ENCODE data around the gene SEC24C. TPM values are rescaled to one million over a fixed set of nuclear protein-coding genes. Genes with fewer than 3 reads are reported as not detected.

Gene SEC24C
- total RNA-seq, 1 donor from 2014 or later: 119 TPM

GRCh38 chr10:73763343-73763742 lies 19.2 kb downstream of the SEC24C start:
- DNase-seq (ENCODE audit: low spot score): no peak
- Mint-ChIP-seq H3K4me3 (ENCODE audit: low read depth) (no peak overlapping the region), H3K36me3 (ENCODE audit: low read depth) (peaks cover 89% of the 10 kb centered on the region), H3K27ac (no peak overlapping the region), H3K27me3 (ENCODE audit: low read depth) (no peaks in the 10 kb centered on the region), H3K4me1 (ENCODE audit: low read depth) (peaks cover 23% of the 10 kb centered on the region), H3K9me3 (no peaks in the 10 kb centered on the region)
- intact Hi-C loops (cut with micrococcal nuclease): no loop called here

GRCh38 chr10:73765066-73765465 lies 20.9 kb downstream of the SEC24C start:
- no peaks in the 10 kb centered on the region for H3K9me3 Mint-ChIP-seq
- peaks cover 89% of the 10 kb centered on the region for H3K36me3 Mint-ChIP-seq (ENCODE audit: low read depth)
- no peak for DNase-seq (ENCODE audit: low spot score)
- H3K4me1 Mint-ChIP-seq (ENCODE audit: low read depth): peaks cover 25% of the 10 kb centered on the region
- intact Hi-C loops (cut with micrococcal nuclease): no loop called here
- H3K27ac Mint-ChIP-seq: no peak overlapping the region
- H3K4me3 Mint-ChIP-seq (ENCODE audit: low read depth): no peak overlapping the region
- no peaks in the 10 kb centered on the region for H3K27me3 Mint-ChIP-seq (ENCODE audit: low read depth)

- intact Hi-C loops (cut with micrococcal nuclease): no loop called here
- Mint-ChIP-seq H3K27me3 (ENCODE audit: low read depth) (no peaks in the 10 kb centered on the region), H3K27ac (peak overlapping the region; percentile 61), H3K4me3 (ENCODE audit: low read depth) (no peak overlapping the region), H3K9me3 (no peaks in the 10 kb centered on the region), H3K36me3 (ENCODE audit: low read depth) (peaks cover 90% of the 10 kb centered on the region), H3K4me1 (ENCODE audit: low read depth) (peaks cover 28% of the 10 kb centered on the region)
- peak; percentile 55 for DNase-seq (ENCODE audit: low spot score)
These were observed 24.7 kb downstream of the SEC24C start for GRCh38 chr10:73768881-73769280.

- Mint-ChIP-seq H3K9me3 (no peaks in the 10 kb centered on the region), H3K4me3 (ENCODE audit: low read depth) (no peak overlapping the region), H3K36me3 (ENCODE audit: low read depth) (peaks cover 91% of the 10 kb centered on the region), H3K27me3 (ENCODE audit: low read depth) (no peaks in the 10 kb centered on the region), H3K27ac (peak overlapping the region; percentile 61), H3K4me1 (ENCODE audit: low read depth) (peaks cover 31% of the 10 kb centered on the region)
- intact Hi-C loops (cut with micrococcal nuclease): no loop called here
- DNase-seq (ENCODE audit: low spot score): no peak
These were observed 25.2 kb downstream of the SEC24C start for GRCh38 chr10:73769396-73769795.

- peaks cover 46% of the 10 kb centered on the region for H3K4me1 Mint-ChIP-seq (ENCODE audit: low read depth)
- H3K27ac Mint-ChIP-seq: peak overlapping the region; percentile 90
- H3K27me3 Mint-ChIP-seq (ENCODE audit: low read depth): no peaks in the 10 kb centered on the region
- peak; percentile 17 for DNase-seq (ENCODE audit: low spot score)
- intact Hi-C loops (cut with micrococcal nuclease): loop anchor here (1.0 to 10.0 kb wide), 5 partner anchors 14 to 277 kb away; partner anchors contain the start of genes NDST2, PPP3CB, SEC24C and VCL
- H3K36me3 Mint-ChIP-seq (ENCODE audit: low read depth): peaks cover 85% of the 10 kb centered on the region
- peak overlapping the region; percentile 96 for H3K4me3 Mint-ChIP-seq (ENCODE audit: low read depth)
- H3K9me3 Mint-ChIP-seq: no peaks in the 10 kb centered on the region
These were observed 27.6 kb downstream of the SEC24C start for GRCh38 chr10:73771722-73772280.

GRCh38 chr10:73772281-73773151 lies 28.3 kb downstream of the SEC24C start:
- H3K4me1 Mint-ChIP-seq (ENCODE audit: low read depth): peaks cover 52% of the 10 kb centered on the region
- intact Hi-C loops (cut with micrococcal nuclease): loop anchor here (1.0 to 10.0 kb wide), 5 partner anchors 13 to 278 kb away; partner anchors contain the start of genes NDST2, PPP3CB, SEC24C and VCL
- H3K4me3 Mint-ChIP-seq (ENCODE audit: low read depth): peak overlapping the region; percentile 96
- peak; percentile 84 for DNase-seq (ENCODE audit: low spot score)
- H3K36me3 Mint-ChIP-seq (ENCODE audit: low read depth): peaks cover 89% of the 10 kb centered on the region
- H3K27ac Mint-ChIP-seq: peak overlapping the region; percentile 90
- no peaks in the 10 kb centered on the region for H3K27me3 Mint-ChIP-seq (ENCODE audit: low read depth)
- H3K9me3 Mint-ChIP-seq: no peaks in the 10 kb centered on the region

- peaks cover 52% of the 10 kb centered on the region for H3K4me1 Mint-ChIP-seq (ENCODE audit: low read depth)
- peak; percentile 16 for DNase-seq (ENCODE audit: low spot score)
These were observed 29.1 kb downstream of the SEC24C start for GRCh38 chr10:73773152-73773879.

GRCh38 chr10:73774637-73775036 lies 30.5 kb downstream of the SEC24C start:
- peaks cover 45% of the 10 kb centered on the region for H3K4me1 Mint-ChIP-seq (ENCODE audit: low read depth)
- H3K4me3 Mint-ChIP-seq (ENCODE audit: low read depth): peak overlapping the region; percentile 96
- H3K27me3 Mint-ChIP-seq (ENCODE audit: low read depth): no peaks in the 10 kb centered on the region
- intact Hi-C loops (cut with micrococcal nuclease): loop anchor here (5.0 to 10.0 kb wide), 3 partner anchors 38 to 280 kb away; partner anchors contain the start of genes NDST2, PPP3CB and VCL
- H3K27ac Mint-ChIP-seq: no peak overlapping the region
- DNase-seq (ENCODE audit: low spot score): no peak
- H3K36me3 Mint-ChIP-seq (ENCODE audit: low read depth): peaks cover 80% of the 10 kb centered on the region
- no peaks in the 10 kb centered on the region for H3K9me3 Mint-ChIP-seq

More at GRCh38 chr10:73773152-73773879, 29.1 kb downstream of the SEC24C start:
- H3K4me3 Mint-ChIP-seq (ENCODE audit: low read depth): peak overlapping the region; percentile 96
- peaks cover 85% of the 10 kb centered on the region for H3K36me3 Mint-ChIP-seq (ENCODE audit: low read depth)
- H3K27ac Mint-ChIP-seq: peak overlapping the region; percentile 90
- H3K27me3 Mint-ChIP-seq (ENCODE audit: low read depth): no peaks in the 10 kb centered on the region
- no peaks in the 10 kb centered on the region for H3K9me3 Mint-ChIP-seq
- intact Hi-C loops (cut with micrococcal nuclease): loop anchor here (5.0 to 10.0 kb wide), 3 partner anchors 39 to 279 kb away; partner anchors contain the start of genes NDST2, PPP3CB and VCL

GRCh38 chr10:73779018-73779417 lies 34.8 kb downstream of the SEC24C start:
- no peaks in the 10 kb centered on the region for H3K9me3 Mint-ChIP-seq
- H3K4me3 Mint-ChIP-seq (ENCODE audit: low read depth): no peak overlapping the region
- peaks cover 51% of the 10 kb centered on the region for H3K4me1 Mint-ChIP-seq (ENCODE audit: low read depth)
- intact Hi-C loops (cut with micrococcal nuclease): loop anchor here (10.0 kb wide), 1 partner anchor 284 kb away; the partner anchor contains the start of gene PPP3CB
- H3K27me3 Mint-ChIP-seq (ENCODE audit: low read depth): no peaks in the 10 kb centered on the region
- H3K27ac Mint-ChIP-seq: no peak overlapping the region
- H3K36me3 Mint-ChIP-seq (ENCODE audit: low read depth): peaks cover 63% of the 10 kb centered on the region
- DNase-seq (ENCODE audit: low spot score): no peak

- intact Hi-C loops (cut with micrococcal nuclease): loop anchor here (10.0 kb wide), 5 partner anchors 95 to 1335 kb away; partner anchors contain the start of genes CAMK2G, PPP3CB and SAMD8
- no peak for DNase-seq (ENCODE audit: low spot score)
- peaks cover 57% of the 10 kb centered on the region for H3K36me3 Mint-ChIP-seq (ENCODE audit: low read depth)
- H3K27ac Mint-ChIP-seq: peak overlapping the region; percentile 24
- peak overlapping the region; percentile 61 for H3K4me3 Mint-ChIP-seq (ENCODE audit: low read depth)
- H3K27me3 Mint-ChIP-seq (ENCODE audit: low read depth): no peaks in the 10 kb centered on the region
- peaks cover 46% of the 10 kb centered on the region for H3K4me1 Mint-ChIP-seq (ENCODE audit: low read depth)
- H3K9me3 Mint-ChIP-seq: no peaks in the 10 kb centered on the region
These were observed 35.5 kb downstream of the SEC24C start for GRCh38 chr10:73779539-73780197.

GRCh38 chr10:73780301-73780700 lies 36.1 kb downstream of the SEC24C start:
- Mint-ChIP-seq H3K36me3 (ENCODE audit: low read depth) (peaks cover 50% of the 10 kb centered on the region), H3K4me1 (ENCODE audit: low read depth) (peaks cover 46% of the 10 kb centered on the region), H3K9me3 (no peaks in the 10 kb centered on the region), H3K27ac (peak overlapping the region; percentile 40), H3K27me3 (ENCODE audit: low read depth) (no peaks in the 10 kb centered on the region), H3K4me3 (ENCODE audit: low read depth) (peak overlapping the region; percentile 99)
- DNase-seq (ENCODE audit: low spot score): no peak
- intact Hi-C loops (cut with micrococcal nuclease): loop anchor here (10.0 kb wide), 4 partner anchors 94 to 1334 kb away; partner anchors contain the start of genes CAMK2G and SAMD8

GRCh38 chr10:73780966-73781365 lies 36.8 kb downstream of the SEC24C start:
- no peaks in the 10 kb centered on the region for H3K27me3 Mint-ChIP-seq (ENCODE audit: low read depth)
- peak overlapping the region; percentile 99 for H3K4me3 Mint-ChIP-seq (ENCODE audit: low read depth)
- H3K36me3 Mint-ChIP-seq (ENCODE audit: low read depth): peaks cover 44% of the 10 kb centered on the region
- H3K27ac Mint-ChIP-seq: peak overlapping the region; percentile 49
- no peaks in the 10 kb centered on the region for H3K9me3 Mint-ChIP-seq
- peaks cover 40% of the 10 kb centered on the region for H3K4me1 Mint-ChIP-seq (ENCODE audit: low read depth)
- intact Hi-C loops (cut with micrococcal nuclease): loop anchor here (10.0 kb wide), 4 partner anchors 94 to 1334 kb away; partner anchors contain the start of genes CAMK2G and SAMD8
- DNase-seq (ENCODE audit: low spot score): no peak

Data from activated T-helper 2 cell treated with anti-CD3 and anti-CD28 coated beads, Interferon-gamma antibody, Interleukin-2, Interleukin-4, amounts not matched to agents 10 μg/mL and 5 μg/mL and 100 μg/mL, durations not matched to agents 14 hours and 24 hours and 36 hours (primary cell).